Caco-2 (cell line): ENCODE measurements around the gene GOLGA2. TPM values are rescaled to one million over a fixed set of nuclear protein-coding genes. Genes with fewer than 3 reads are reported as not detected.
"Not testable (repeated sequence)": the region's sequence is repeated elsewhere in the genome, so short reads cannot be mapped to it uniquely, and the experiment has no call there.

ENCODE experiments used
- BruUV-seq: library from RNA; stranded (reverse); fragments of 400-500 nt; replicated peaks from 2 replicates; lab custom pipeline; 2021; lab: Mats Ljungman, UMichigan
- CTCF ChIA-PET: fragments of 300-600 bp; sonication (Branson Sonifier 250); formaldehyde crosslinking; loops from one replicate; lab custom pipeline; 2022; ENCODE audit warnings: antibody characterized with exemption; lab: Charles Lee
- POLR2A ChIA-PET: fragments of 300-600 bp; sonication (Branson Sonifier 250); formaldehyde crosslinking; loops from one replicate; lab custom pipeline; 2022; ENCODE audit warnings: antibody characterized with exemption; lab: Charles Lee
- DNase-seq, 2 experiments: peaks; one replicate each; pipeline versions ENCODE4 v3.0.0 to v3.0.0-alpha.2; 2020 to 2022
- H3K27me3 ChIP-seq: replicated peaks from 2 replicates; pipeline ENCODE4 v1.6.0; 2011; ENCODE audit warnings: low read length; ENCODE audit not compliant: control insufficient read depth, insufficient read depth
- H3K36me3 ChIP-seq: 2 replicates; pipeline ENCODE4 v1.5.1; 2011; ENCODE audit warnings: low read length; ENCODE audit not compliant: control insufficient read depth, insufficient read depth
- H3K4me1 ChIP-seq: fragments of 250-450 bp; sonication (Bioruptor Pico); 2 replicates; pipeline ENCODE4 v1.5.1; 2020; ENCODE audit warnings: mild to moderate bottlenecking
- H3K4me3 ChIP-seq: 2 replicates; pipeline ENCODE4 v1.5.1; 2011; ENCODE audit warnings: low read depth, mild to moderate bottlenecking, control low read depth, low read length
- H3K9me3 ChIP-seq: fragments of 250-450 bp; sonication (Bioruptor Pico); 2 replicates; pipeline ENCODE4 v1.5.1; 2020; ENCODE audit warnings: mild to moderate bottlenecking, moderate library complexity
- H3K27ac Mint-ChIP-seq: one replicate; pipeline ENCODE4 v1.8.0; 2022; ENCODE audit warnings: mixed read lengths; ENCODE audit not compliant: unreplicated experiment
- H3K27me3 Mint-ChIP-seq: one replicate; pipeline ENCODE4 v1.8.0; 2022; ENCODE audit warnings: mixed read lengths; ENCODE audit not compliant: insufficient read depth, unreplicated experiment
- H3K36me3 Mint-ChIP-seq: one replicate; pipeline ENCODE4 v1.8.0; 2022; ENCODE audit warnings: mild to moderate bottlenecking, mixed read lengths; ENCODE audit not compliant: insufficient read depth, unreplicated experiment
- H3K4me1 Mint-ChIP-seq: one replicate; pipeline ENCODE4 v1.8.0; 2022; ENCODE audit warnings: low read depth, mixed read lengths; ENCODE audit not compliant: unreplicated experiment
- H3K4me3 Mint-ChIP-seq: one replicate; pipeline ENCODE4 v1.8.0; 2022; ENCODE audit warnings: mild to moderate bottlenecking, moderate library complexity, mixed read lengths; ENCODE audit not compliant: unreplicated experiment
- H3K9me3 Mint-ChIP-seq: one replicate; pipeline ENCODE4 v1.8.0; 2022; ENCODE audit warnings: mixed read lengths; ENCODE audit not compliant: unreplicated experiment
- intact Hi-C: fragments of 100-400 bp; cut with micrococcal nuclease; formaldehyde crosslinking; loops from one replicate; pipeline ENCODE4 v1.10.0; 2022; ENCODE audit not compliant: unreplicated experiment
- total RNA-seq: library from RNA; stranded (reverse); gene quantifications from 2 replicates; pipeline ENCODE4 v1.2.3, GENCODE V29; 2022
- TF ChIP-seq, protein P1 (sequence below), 2 experiments: fragments of 200-600 bp in 1 of 2; IDR thresholded peaks; 1 replicate in 1 of 2; 2 replicates in 1 of 2; pipeline versions ENCODE4 v1.5.1 to v1.8.0; 2011 to 2022; ENCODE audit warnings: antibody characterized with exemption in 1 of 2, control low read depth in 1 of 2, inconsistent platforms in 1 of 2, low read depth in 1 of 2, low read length in 1 of 2, mild to moderate bottlenecking in 1 of 2, moderate library complexity in 1 of 2; ENCODE audit not compliant: insufficient read depth in 1 of 2, severe bottlenecking in 1 of 2, unreplicated experiment in 1 of 2

Gene GOLGA2
- total RNA-seq, 1 experiment from 2014 or later = 97.7 TPM

DNA sequence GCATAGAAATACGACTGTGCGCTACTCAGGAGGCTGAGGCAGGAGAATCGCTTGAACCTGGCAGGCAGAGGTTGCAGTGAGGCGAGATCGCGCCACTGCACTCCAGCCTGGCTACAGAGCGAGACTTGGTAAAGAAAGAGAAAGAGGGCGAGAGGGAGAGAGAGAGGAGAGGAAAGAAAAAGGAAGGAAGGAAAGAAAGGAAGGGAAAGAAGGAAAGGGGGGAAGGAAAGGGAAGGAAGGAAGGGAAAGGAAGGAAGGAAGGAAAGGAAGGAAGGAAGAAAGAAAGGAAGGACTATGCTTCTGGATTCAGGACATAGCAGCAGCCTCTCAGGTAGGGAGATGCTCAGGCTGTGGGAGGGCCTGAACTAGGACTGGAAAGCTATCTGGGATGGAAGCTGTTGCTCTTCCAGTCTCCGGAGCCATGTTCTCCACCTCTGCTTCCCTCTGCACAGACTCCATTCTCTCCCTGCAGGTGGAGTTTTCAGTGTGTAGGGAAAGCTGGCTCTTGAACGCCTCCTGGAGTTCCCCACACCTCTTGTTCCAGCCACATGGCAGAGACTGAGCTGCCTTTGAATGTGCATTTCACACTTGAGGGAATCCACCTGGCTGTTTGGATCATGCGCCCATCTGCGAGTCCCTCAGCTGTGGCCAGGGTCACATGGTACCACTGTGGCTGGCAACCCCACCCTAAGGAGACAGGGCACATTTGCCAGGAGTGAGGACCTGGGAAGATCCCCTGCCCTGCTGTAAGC, 9.4 kb upstream of the GOLGA2 start:
- no peak overlapping the region for H3K27ac Mint-ChIP-seq

GRCh38 chr9:128282500-128282899, 6.7 kb upstream of the GOLGA2 start:
- no peak overlapping the region for H3K27ac Mint-ChIP-seq
- Histone ChIP-seq H3K27me3 (no peaks in the 10 kb centered on the region), H3K4me3 (no peak overlapping the region), H3K36me3 (no peaks in the 10 kb centered on the region), H3K4me1 (peaks cover 5% of the 10 kb centered on the region), H3K9me3 (no peaks in the 10 kb centered on the region)
- DNase-seq = no peak
- peaks cover 26% of the 10 kb centered on the region for H3K36me3 Mint-ChIP-seq
- H3K4me3 Mint-ChIP-seq = no peak overlapping the region
- peaks cover 18% of the 10 kb centered on the region for H3K4me1 Mint-ChIP-seq
- TF ChIP-seq, protein P1, sequence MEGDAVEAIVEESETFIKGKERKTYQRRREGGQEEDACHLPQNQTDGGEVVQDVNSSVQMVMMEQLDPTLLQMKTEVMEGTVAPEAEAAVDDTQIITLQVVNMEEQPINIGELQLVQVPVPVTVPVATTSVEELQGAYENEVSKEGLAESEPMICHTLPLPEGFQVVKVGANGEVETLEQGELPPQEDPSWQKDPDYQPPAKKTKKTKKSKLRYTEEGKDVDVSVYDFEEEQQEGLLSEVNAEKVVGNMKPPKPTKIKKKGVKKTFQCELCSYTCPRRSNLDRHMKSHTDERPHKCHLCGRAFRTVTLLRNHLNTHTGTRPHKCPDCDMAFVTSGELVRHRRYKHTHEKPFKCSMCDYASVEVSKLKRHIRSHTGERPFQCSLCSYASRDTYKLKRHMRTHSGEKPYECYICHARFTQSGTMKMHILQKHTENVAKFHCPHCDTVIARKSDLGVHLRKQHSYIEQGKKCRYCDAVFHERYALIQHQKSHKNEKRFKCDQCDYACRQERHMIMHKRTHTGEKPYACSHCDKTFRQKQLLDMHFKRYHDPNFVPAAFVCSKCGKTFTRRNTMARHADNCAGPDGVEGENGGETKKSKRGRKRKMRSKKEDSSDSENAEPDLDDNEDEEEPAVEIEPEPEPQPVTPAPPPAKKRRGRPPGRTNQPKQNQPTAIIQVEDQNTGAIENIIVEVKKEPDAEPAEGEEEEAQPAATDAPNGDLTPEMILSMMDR (IDR thresholded peaks at IDR 0.05; ENCODE audit: insufficient read depth in 1 of 2, low read depth in 1 of 2, low read length in 1 of 2, severe bottlenecking in 1 of 2, unreplicated experiment in 1 of 2) = no peak
- intact Hi-C loops = no loop called here
- ChIA-PET CTCF (no interaction called here), POLR2A (no interaction called here)
- H3K27me3 Mint-ChIP-seq = no peaks in the 10 kb centered on the region
- no TSS peak for BruUV-seq
- H3K9me3 Mint-ChIP-seq = no peaks in the 10 kb centered on the region

More for the DNA sequence above, 9.4 kb upstream of the GOLGA2 start:
- H3K27me3 ChIP-seq = no peaks in the 10 kb centered on the region
- H3K36me3 ChIP-seq = no peaks in the 10 kb centered on the region
- no peak overlapping the region for H3K4me3 Mint-ChIP-seq
- H3K4me1 ChIP-seq = no peaks in the 10 kb centered on the region
- H3K4me3 ChIP-seq = no peak overlapping the region
- H3K36me3 Mint-ChIP-seq = peaks cover 22% of the 10 kb centered on the region
- TF ChIP-seq, protein P1 (IDR thresholded peaks at IDR 0.05; ENCODE audit: insufficient read depth in 1 of 2, low read depth in 1 of 2, low read length in 1 of 2, severe bottlenecking in 1 of 2, unreplicated experiment in 1 of 2) = no peak
- H3K9me3 ChIP-seq = no peaks in the 10 kb centered on the region
- CTCF ChIA-PET = no interaction called here
- no peaks in the 10 kb centered on the region for H3K9me3 Mint-ChIP-seq
- intact Hi-C loops = no loop called here
- no peaks in the 10 kb centered on the region for H3K27me3 Mint-ChIP-seq
- POLR2A ChIA-PET = interaction anchor here (2.0 kb wide), 1 partner anchor 9 kb away, joined by 7 read pairs; the partner anchor contains the start of genes GOLGA2 and SWI5
- H3K4me1 Mint-ChIP-seq = peaks cover 3% of the 10 kb centered on the region
- no TSS peak for BruUV-seq
- DNase-seq = no peak

DNA sequence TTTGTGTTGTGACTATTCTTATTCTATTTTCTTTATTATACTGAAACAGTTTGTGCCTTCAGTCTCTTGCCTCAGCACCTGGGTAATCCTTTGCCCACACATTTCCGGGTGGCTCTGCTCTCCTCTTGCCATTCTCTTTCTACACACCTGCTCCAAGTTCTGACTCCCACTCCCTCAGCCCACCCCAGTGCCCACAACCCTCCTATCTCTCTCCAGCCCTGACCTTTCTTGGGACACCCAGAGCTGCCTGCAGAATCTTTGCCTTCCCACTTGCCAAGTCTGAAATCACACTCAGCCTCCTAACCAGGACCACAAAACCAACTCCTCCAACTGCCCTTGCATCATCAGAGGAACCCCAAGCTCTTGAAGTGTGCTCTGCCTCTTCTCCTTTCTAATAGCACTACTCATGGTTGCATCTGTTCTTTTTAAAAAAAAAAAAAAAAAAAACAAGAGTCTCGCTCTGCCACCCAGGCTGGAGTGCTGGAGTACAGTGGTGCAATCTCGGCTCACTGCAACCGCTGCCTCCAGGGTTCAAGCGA, 4.3 kb upstream of the GOLGA2 start:
- no peak for DNase-seq
- peaks cover 30% of the 10 kb centered on the region for H3K4me1 Mint-ChIP-seq
- Histone ChIP-seq H3K4me3 (no peak overlapping the region), H3K9me3 (no peaks in the 10 kb centered on the region), H3K27me3 (no peaks in the 10 kb centered on the region), H3K4me1 (peaks cover 5% of the 10 kb centered on the region), H3K36me3 (no peaks in the 10 kb centered on the region)
- TF ChIP-seq, protein P1 (IDR thresholded peaks at IDR 0.05; ENCODE audit: insufficient read depth in 1 of 2, low read depth in 1 of 2, low read length in 1 of 2, severe bottlenecking in 1 of 2, unreplicated experiment in 1 of 2) = no peak
- H3K27me3 Mint-ChIP-seq = peaks cover 2% of the 10 kb centered on the region
- intact Hi-C loops = no loop called here
- H3K4me3 Mint-ChIP-seq = peak overlapping the region; percentile 54
- peak overlapping the region; percentile 36 for H3K27ac Mint-ChIP-seq
- H3K36me3 Mint-ChIP-seq = peaks cover 42% of the 10 kb centered on the region
- BruUV-seq = no TSS peak
- POLR2A ChIA-PET = no interaction called here
- no peaks in the 10 kb centered on the region for H3K9me3 Mint-ChIP-seq
- CTCF ChIA-PET = interaction anchor here (0.6 kb wide), 1 partner anchor 141 kb away, joined by 3 read pairs; the partner anchor contains the start of gene CERCAM

GRCh38 chr9:128279088-128280073, 3.6 kb upstream of the GOLGA2 start:
- intact Hi-C loops, H3K4me1 ChIP-seq, POLR2A ChIA-PET, H3K27me3 ChIP-seq, H3K27me3 Mint-ChIP-seq, H3K36me3 ChIP-seq, BruUV-seq, H3K9me3 ChIP-seq, H3K4me3 ChIP-seq, H3K9me3 Mint-ChIP-seq: not testable (repeated sequence)
- CTCF ChIA-PET = interaction anchor here (0.6 kb wide), 1 partner anchor 141 kb away, joined by 3 read pairs; the partner anchor contains the start of gene CERCAM
- peak overlapping the region; percentile 36 for H3K27ac Mint-ChIP-seq
- peak overlapping the region; percentile 54 for H3K4me3 Mint-ChIP-seq
- H3K4me1 Mint-ChIP-seq = peaks cover 30% of the 10 kb centered on the region
- peak; percentile 67 to 82 for DNase-seq
- H3K36me3 Mint-ChIP-seq = peaks cover 39% of the 10 kb centered on the region
